HT1080 (cell line): Measurements from ENCODE around the gene BCAP31. TPM values are rescaled to one million over a fixed set of nuclear protein-coding genes. Genes with fewer than 3 reads are reported as not detected.
"Not testable (repeated sequence)": the region's sequence is repeated elsewhere in the genome, so short reads cannot be mapped to it uniquely, and the experiment has no call there.

Experiments used
- DNase-seq: peaks from one replicate; pipeline ENCODE4 v3.0.0-alpha.2; 2015; ENCODE audit warnings: low read depth
- total RNA-seq: library from RNA; depleted of rRNA; stranded (reverse); fragments of >200 nt; shearing (Covaris generic); gene quantifications from 2 replicates; pipeline ENCODE4 v1.2.3, GENCODE V29; 2014

The BCAP31 gene
- total RNA-seq, 1 experiment from 2014 or later = 197 TPM

DNA sequence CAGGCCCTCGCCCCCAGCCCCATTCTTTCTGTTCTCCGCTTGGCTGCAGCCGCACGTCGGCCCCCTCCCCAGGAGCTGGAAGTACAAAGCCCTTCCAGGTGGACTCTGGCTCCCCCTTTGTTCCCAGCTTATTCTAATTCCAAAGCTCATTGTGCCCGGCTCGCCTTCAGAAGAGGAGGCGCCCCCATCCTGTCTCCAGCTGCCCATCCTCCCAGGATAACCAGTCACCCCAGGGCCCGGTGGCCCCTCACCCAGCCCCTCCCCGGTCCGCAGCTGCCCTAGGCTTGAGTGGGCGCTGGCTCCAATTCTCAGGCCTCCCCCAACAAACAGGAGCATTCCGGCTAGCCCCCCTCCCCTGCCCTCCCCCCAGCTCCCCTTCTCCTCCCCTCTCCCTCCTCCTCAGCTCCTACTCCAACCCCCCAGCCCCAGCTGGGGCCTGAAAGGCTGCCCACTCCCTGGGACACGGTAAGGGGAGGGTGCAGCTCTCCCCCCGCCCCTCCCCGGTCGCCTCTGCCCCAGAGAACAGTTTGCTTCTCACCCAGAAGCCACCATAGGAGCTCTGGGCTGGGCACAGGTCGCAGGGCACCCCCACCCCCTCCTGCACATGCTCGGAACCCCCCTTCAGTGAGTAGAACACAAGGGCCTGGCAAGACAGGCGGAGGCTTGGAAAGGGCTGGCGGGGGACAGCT is 39.6 kb downstream of the BCAP31 start:
- no peak for DNase-seq

DNA sequence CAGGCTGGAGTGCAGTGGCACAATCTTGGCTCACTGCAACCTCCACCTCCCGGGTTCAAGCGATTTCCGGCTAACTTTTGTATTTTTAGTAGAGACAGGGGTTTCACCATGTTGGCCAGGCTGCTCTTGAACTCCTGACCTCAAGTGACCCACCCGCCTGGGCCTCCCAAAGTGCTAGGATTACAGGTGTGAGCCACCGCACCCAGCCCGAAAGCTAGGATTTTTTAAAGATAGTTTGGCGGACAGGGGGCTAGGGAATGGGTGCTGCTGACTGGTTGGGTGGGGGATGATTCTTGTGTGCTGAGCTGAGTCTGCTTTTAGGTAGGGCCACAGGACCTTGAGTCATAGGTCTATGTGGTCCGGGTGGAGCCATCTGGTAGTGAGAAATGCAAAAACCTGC is 40.7 kb downstream of the BCAP31 start:
- not testable (repeated sequence) for DNase-seq

DNA sequence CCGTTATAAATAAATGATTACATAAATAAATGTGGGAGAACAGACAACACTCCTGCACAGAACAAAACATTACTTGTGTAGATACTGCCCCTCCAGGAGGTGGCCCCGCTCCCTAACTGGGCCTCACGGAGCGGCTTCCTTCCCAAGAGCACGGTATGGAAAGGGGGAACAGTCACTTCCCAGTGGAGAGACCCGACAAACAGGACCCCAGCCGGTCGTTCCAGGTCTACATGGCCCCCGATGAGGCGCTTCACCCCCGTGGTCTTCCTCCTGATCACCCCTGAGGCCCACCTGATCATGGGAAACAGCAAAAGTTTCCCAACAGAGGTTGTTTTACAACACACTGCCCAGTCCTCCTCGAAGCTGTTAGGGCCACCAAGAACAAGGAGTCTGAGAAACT is 43.0 kb downstream of the BCAP31 start:
- no peak for DNase-seq

- no peak for DNase-seq
These were observed 49.9 kb downstream of the BCAP31 start for GRCh38 chrX:153674219-153674851.

- DNase-seq = no peak
These were observed 50.6 kb downstream of the BCAP31 start, which contains the start of gene PNCK for GRCh38 chrX:153673428-153674218. Gene PNCK (minus strand): TSS chrX:153673813. CDS start chrX:153673076, 737 bp downstream.

DNA sequence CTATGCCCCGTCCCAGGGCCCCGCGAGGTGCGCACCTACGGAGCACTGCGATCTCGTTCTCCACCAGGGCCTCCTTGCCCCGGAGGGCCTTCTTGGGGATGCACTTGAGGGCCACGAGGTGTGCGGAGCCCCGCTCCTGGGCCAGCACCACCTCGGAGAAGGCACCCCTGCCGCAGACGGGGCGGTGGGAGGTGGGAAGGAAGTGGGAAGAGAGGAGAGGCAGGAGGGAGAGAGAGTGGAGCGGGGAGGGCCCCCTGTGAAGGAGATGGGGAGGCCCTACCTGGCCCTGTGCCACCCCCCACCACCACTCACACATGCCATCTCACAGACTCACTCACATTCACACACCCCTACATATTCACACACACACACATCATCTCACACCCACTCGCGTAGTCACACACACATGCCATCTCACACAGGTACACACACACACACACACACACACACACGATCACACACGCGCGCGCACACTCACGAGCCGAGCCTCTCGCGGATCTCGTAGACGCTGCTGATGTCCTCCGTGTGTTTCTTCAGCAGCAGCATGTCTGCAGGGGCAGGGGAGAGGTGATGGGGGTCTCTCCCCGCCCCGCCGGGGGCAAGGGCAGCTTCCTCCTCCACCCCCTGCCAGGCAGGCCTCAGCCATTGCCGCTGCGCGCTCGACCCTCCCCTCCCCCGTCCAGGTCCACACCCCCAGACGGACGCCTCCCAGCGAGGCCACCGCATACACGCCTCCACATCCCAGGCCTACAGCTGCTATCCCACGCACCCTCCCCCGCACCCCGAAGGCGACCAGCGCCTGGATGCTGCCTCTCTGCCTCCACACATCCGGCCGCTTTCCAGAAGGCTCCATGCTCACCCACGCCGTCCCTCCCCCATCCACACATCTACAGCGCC is 51.4 kb downstream of the BCAP31 start:
- DNase-seq = no peak

DNA sequence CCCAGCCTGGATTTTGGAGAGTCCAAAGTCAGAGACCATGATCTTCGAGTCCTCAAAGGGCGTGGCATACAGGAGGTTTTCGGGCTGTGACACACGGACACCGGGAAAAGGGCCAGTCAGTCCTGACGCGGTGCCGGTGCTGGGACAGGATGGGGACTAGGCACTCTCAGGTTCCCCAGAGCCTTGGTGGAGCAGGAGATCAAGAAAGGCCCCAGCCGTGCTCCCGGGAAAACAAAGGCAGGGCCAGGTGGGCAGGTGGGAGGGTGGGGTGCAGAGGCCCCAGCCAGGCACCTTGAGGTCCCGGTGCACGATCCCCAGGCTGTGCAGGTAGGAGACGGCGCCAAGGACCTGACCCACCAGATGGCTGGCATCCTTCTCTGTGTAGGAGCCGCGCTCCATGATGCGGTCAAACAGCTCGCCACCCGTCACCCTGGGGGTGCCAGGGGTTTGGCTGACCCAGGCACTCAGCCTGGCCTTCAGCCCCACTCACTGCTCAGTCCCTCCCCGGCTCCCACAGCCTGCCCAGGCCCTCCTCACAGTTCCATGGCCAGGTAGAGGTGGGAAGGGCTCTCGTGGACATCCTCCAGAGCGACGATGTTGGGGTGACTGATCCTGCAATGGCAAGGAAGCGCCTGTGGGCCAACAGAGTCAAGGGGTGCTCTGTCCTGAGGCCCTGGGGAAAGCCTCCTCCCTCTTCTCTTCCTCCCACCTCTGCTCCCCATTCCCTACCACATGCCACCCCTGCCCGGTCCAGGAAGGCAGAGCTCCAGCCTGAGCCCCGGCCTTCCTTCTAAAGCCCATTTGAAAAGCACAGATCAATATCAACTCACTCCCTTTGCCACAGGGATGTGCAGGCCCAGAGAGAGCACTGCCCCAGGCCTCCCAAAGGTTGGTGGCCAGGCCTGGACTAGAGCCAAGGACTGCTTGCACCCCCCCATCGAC is 52.3 kb downstream of the BCAP31 start:
- DNase-seq = no peak

- no peak for DNase-seq
These were observed 53.2 kb downstream of the BCAP31 start for GRCh38 chrX:153670748-153671588.

- no peak for DNase-seq
These were observed 54.1 kb downstream of the BCAP31 start for GRCh38 chrX:153669901-153670731.

DNA sequence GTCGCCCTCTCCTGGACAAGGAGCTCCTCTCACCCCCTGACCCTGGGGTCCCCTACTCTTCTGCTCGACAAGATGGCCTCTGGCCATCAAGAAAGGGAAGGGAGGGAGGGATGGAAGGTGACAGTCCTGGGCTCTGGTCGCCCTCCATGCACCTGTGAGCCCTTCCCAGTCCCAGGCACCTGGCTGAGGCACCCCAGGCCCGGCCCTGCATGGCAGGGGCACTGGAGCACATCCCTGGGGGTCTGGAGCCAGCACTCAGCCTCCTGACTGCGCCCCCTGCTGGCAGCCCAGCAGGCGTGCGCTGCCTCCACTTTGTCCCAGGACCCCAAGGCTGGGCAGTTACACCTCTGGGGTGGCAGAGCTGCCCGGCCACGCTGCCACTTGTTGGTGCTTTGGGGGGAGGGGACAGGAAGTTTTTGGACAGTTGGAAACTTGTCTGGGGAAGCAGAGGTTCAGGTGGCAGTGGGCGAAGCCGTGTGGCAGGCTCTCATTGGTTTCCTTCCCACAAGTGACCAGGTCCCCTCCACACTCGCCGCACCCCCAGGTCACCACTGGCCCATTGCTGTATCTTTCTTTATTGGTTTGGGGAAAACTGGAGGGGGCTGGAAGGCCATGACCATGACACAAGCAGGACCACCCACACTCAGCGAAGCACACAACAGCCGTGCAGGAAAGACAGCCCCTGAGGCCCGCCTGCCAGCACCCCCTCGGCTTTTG is 54.9 kb downstream of the BCAP31 start:
- DNase-seq = no peak

DNA sequence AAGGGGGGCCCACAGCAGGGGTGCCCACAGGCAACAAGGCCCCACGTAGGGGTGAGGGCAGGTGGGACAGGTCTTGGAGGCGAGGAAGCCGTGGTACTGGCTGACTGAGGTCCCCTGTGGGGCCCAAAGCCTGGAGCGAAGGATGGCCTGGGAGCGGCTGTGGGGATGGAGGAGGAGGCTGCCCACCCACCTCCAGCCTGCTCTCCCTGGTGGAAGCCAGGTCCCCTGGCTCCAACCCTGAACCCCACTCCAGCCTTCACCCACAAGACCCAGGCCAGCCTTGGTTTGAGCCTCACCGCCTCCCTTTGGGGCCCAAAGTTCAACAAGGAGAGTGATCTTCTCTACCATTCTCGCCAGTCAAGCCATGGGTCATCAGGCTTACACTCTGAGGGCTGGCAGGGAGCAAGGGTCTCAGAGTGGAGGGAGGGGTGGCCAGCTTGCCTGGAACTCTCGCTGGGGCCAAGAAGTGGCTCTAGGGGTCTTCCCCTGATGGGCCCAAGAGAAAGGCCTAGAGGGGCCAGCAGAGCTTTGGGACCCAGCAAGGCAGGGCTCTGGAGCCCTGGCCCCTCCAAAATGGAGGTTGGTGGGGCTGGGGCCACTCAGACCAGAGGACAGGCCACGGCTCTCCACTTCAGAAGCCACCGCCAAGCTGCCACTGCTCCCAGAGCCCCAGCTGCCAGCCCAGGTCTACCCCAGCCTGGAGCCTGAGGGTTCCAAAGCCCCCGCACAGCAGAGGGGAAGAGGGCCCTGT is 55.6 kb downstream of the BCAP31 start:
- no peak for DNase-seq

- DNase-seq = peak; percentile 64
These were observed 56.2 kb downstream of the BCAP31 start for GRCh38 chrX:153667956-153668396.

- DNase-seq = no peak
These were observed 56.8 kb downstream of the BCAP31 start for GRCh38 chrX:153667281-153667955.

DNA sequence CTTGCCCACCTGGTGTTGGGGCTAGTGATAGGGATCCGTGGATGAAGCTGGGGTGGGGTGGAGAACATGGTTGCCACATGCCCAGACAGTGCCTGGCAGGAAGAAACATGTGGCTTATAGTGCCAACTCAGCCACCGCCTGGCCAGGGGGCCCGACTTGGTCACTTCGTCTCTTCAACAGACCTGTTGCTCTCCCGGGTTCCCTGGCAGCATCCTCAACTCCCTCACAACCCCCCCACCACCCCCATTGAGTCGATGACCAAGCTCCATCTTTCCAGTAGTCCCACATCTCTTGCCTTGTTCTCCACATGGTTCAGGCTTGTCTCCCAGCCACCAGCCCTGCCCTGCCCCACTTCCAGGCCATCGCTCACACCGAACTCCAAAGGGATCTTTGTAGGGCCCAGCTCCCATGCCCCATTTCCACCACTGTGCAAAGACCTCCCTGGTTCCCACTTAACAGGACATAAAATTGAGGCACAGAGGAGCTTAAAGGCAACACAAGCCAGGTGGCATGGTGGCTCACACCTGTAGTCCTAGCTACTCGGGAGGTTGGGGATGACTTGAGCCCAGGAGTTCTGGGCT is 58.4 kb downstream of the BCAP31 start:
- no peak for DNase-seq

- DNase-seq = peak; percentile 36
These were observed 61.9 kb downstream of the BCAP31 start for GRCh38 chrX:153662266-153662665.

- no peak for DNase-seq
These were observed 64.9 kb downstream of the BCAP31 start for GRCh38 chrX:153659268-153659667.
